HG03558 (cell line): ENCODE results near the gene HAGHL.

Source experiments
- ATAC-seq: cut with Tn5 transposase; IDR thresholded peaks from one replicate; pipeline ENCODE4 v1.9.1; 2021; ENCODE audit warnings: moderate number of reproducible peaks; ENCODE audit not compliant: unreplicated experiment; ENCODE audit errors: extremely low read depth

HAGHL gene

DNA sequence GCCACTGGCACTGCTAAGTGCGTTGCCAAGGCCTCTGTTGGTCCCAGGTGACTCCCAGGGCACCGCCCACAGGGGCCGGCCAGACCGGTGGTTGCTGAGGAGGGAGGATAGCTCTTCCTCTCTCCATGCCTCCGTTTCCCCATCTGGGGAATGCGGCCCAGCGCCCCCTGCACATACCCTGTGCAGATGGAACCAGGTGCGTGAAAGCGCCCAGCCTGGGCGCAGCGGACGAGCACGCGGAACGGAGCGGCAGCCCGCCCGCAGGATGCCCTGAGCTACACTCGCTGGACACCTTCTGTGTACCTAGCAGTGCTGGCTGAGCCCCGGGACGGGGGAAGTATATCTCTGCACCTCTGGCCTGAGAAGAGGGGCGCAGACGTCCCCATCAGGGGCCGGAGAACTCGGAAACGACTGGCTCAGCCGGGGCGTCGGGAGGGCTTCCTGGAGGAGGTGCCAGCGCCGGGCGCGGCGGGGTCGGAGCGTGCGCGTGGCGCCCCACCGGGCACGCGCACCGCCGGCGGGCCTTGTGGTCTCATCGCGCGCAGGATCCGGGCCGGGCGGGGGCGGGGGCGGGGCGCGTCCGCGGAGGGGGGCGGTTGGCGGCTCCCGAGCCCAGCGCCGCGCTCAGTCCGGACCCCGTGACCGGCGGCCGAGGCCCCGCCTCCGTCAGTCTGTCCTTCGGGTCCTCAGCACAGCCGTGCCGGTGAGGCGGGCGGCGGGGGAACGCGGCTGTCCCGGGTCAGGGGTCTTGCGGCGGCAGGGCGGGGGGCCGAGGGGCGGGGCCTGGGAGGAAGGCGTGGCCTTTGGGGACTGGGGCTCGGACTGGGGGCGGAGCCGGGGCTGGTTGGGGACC is at the start of gene HAGHL, which contains the start of gene CCDC78:
Gene HAGHL (plus strand): TSS at position 669 of the 853 bp plus-strand sequence. CDS start 404 bp downstream, outside the sequence.
Gene CCDC78 (minus strand): TSS at position 6 of the 853 bp plus-strand sequence. CDS start 76 bp downstream, outside the sequence.
- no peak for ATAC-seq

DNA sequence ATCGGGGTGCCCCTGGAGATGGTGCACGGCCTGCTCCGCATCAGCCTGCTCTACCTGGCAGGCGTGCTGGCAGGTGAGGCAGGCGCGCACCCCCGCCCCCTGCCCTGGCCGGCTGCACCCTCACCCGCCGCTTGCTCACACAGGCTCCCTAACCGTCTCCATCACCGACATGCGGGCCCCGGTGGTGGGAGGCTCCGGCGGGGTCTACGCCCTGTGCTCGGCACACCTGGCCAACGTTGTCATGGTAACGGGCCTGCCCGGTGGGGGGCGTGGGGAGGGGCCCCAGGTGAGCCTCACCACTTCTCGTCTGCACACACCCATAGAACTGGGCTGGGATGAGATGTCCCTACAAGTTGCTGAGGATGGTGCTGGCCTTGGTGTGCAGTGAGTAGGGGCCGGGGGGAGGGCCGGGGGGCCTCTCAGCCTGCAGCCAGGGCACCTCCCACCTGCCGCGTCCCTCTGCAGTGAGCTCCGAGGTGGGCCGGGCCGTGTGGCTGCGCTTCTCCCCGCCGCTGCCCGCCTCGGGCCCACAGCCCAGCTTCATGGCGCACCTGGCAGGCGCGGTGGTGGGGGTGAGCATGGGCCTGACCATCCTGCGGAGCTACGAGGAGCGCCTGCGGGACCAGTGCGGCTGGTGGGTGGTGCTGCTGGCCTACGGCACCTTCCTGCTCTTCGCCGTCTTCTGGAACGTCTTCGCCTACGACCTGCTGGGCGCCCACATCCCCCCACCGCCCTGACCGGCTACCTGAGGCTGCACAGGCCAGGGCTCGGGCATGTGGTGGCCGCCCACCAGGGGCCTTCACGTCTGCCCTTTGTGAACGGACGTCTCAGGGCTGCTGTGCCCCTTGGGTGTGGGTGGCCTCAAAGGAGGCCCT is 49.4 kb upstream of the HAGHL start:
- no peak for ATAC-seq

GRCh38 chr16:678209-678857 is 48.6 kb upstream of the HAGHL start:
- no peak for ATAC-seq

DNA sequence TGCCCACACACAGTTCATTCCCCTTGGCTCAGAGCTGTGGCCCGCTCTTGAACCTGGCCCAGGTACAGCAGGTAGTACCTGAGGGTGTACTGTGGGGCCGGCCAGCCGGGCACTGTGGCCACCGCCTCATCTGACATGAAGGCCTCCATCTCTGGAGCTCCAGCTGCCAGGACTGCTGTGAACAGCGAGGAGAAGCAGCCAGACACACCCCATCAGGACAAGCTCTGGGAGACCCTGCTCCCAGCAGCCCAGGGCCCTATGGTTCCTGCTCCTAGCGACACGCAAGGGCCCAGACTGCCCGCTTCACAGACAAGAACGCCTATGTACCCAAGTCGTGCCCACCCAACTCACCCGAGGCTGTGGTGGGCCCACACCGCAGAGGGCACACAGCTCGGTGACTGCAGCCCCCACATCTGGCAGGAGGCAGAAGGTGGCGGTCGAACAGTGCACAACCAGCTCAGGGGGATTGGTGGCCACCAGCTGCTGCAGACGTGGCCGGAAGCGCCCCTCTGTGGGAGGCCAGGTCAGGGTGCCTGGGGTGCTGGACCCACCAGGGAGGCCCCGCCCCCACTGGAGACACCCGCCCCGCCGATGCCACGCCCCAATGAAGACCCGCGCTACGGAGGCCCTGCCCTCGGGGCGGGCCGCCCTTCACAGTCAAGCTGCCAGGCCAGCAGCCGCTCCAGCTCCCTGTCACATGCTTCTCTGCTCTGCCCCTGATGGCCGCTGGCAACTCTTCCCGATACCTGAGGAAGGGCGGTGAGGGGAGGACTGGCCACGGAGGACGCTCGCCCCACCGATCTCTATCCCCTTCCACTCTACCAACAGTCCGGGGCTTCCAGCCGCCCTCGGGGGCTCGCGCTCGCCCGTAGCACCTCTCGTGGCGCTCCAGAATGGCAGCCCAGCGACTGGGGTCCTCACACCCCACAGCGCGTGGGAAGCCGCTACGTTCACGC is 47.8 kb upstream of the HAGHL start:
- no peak for ATAC-seq

DNA sequence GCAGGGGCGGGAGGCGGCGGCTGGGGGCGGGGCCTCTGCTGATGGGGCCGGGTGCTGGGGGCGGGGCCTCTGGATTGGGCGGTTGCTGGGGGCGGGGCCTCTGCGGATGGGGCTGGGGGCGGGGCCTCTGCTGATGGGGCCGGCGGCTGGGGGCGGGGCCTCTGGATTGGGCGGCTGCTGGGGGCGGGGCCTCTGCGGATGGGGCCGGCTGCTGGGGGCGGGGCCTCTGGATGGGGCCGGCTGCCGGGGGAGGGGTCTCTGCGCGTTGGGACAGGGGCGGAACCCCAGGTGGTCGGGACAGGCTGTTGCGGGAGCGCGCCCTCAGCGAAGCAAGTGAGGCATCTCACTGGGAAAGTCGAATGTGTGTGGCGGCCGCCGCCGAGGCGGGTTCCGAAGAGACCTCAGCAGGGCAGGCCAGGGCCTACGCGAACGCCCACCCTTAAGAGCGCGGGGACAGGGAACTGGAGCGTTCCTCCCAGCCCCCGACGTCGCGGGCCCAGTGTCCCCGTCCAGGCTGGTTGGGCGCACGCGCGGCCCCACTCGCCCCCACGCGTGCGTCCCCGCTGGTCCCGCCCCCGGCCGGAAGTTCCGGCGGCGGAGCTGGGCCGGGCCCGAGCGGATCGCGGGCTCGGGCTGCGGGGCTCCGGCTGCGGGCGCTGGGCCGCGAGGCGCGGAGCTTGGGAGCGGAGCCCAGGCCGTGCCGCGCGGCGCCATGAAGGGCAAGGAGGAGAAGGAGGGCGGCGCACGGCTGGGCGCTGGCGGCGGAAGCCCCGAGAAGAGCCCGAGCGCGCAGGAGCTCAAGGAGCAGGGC is 46.9 kb upstream of the HAGHL start, which contains the start of gene STUB1:
Gene STUB1 (plus strand): TSS at position 597 of the 811 bp plus-strand sequence. CDS start 116 bp downstream, at position 713.
- no peak for ATAC-seq

DNA sequence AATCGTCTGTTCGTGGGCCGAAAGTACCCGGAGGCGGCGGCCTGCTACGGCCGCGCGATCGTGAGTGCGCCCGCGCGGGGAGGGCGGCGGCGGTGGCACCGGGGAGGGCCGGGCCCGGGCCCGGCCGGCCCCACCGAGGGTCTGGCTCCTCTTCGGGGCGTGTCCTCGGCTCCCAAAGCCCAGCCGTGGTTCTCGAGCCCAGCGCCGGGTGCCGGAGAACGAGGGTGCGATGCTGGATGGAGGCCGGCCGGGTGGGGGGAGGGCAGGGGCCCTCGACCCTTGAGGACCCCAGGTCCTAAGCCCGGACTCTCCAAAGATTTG is 46.3 kb upstream of the HAGHL start:
- ATAC-seq = no peak

GRCh38 chr16:680967-681745 is 45.8 kb upstream of the HAGHL start:
- ATAC-seq = no peak

GRCh38 chr16:681746-682427 is 45.0 kb upstream of the HAGHL start:
- ATAC-seq = no peak

- no peak for ATAC-seq
Observed at GRCh38 chr16:682493-683395, 44.2 kb upstream of the HAGHL start.

DNA sequence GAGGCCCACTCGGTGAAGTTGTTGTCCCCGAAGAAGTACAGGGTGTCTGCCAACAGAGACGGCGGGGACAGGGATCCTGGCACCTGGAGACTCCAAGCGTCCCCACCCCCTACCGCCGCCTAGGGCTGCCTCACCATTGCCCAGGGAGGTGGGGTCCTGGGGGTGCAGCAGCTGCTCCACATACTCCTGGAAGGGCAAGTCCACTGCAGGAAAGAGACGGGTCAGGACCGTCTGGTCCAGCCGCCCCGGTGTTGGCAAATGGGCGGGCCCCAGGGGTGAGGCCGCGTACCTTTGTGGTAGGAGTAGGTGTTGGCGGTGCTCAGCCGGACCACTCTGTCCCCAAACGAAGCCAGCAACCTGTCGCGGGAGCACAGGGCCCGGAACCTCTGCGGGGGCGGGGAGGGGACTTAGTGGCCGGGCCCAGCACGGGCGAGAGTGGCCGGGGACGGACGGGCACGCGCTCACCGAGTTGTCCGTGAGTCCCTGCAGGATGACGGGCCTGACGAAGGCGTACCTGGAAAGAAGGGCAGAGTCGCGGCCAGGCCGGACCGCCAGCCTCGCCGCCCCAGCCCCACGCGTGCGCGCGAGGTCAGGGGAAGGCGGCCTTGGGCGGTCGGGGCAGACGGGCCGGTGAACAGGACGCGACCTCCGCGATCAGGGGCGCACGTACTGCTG is 43.4 kb upstream of the HAGHL start:
- ATAC-seq = no peak

DNA sequence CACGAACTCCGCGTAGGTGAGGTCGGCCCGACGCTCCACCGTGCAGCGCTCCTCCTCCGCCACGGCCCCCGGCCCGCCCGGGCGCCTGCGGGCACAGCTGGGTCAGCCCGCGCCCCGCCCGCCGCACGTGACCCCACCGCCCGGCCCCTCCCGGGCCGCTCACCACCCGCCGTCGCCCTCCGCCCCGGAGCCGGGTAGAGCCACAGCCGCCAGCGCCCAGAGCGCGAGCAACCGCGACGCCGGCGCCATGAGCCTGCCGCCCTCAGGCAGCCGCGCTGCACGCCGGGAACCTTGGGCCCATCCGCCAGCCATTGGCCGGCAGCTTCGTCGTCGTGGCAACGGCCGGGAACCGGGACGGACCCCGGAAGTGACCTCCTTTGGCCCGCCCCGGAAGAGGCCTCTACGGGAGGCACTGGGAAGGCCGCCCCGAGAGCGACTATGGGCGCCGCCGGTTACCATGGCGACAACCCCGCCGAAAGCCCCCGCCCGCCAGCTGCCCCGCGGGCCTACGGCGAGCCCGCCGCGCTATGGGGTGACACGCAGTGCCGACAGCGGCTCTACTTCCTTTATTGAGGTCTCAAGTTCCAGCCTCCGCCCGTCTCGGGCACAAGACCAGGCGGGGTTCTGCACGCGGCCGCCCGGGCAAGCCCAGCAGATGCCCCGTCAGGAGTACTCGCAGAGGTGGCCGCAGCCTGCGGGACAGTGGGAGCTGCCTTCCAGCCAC is 42.7 kb upstream of the HAGHL start, which contains the start of gene JMJD8:
Gene JMJD8 (minus strand): TSS at position 264 of the 724 bp plus-strand sequence. CDS start 15 bp downstream, at position 249.
- ATAC-seq = peak; percentile 60

GRCh38 chr16:684961-685696 is 41.8 kb upstream of the HAGHL start:
- ATAC-seq = no peak

DNA sequence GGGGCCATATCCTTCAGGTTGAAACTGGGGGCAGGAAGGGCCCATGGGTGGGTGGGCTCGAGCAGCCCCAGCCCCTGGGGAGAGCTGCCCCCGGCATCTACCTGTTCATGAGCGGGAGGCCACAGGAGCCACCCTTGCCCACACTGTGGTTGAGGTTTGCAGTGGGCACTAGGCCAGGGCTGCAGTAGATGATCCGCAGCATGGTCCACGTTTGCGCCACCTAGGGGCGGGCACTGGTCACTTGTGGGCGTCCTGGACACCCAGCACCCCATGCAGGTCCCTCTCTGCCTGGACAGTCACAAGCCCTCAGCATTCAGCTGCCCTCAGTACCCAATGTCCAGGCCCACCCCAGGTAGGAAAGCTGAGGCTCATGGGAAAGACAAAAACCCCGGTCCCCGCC is 40.9 kb upstream of the HAGHL start:
- no peak for ATAC-seq
